ENCODE results near the gene HIVEP3.

Gene HIVEP3

GRCh38 chr1:41501581-41501980 lies 417.1 kb downstream of the HIVEP3 start:
- Histone ChIP-seq H3K4me3 (ENCODE audit: extremely low read depth, insufficient read depth, low read length, poor library complexity, severe bottlenecking) (no peak overlapping the region), H3K27ac (ENCODE audit: low read depth, low read length, severe bottlenecking) (no peak overlapping the region), H3K4me1 (ENCODE audit: control insufficient read depth, insufficient read depth, low read length, poor library complexity, severe bottlenecking) (peaks cover 17% of the 10 kb centered on the region), H3K36me3 (ENCODE audit: control insufficient read depth, insufficient read depth, low read length) (no peaks in the 10 kb centered on the region), H3K9me3 (ENCODE audit: control insufficient read depth, low read length) (no peaks in the 10 kb centered on the region)
- WGBS, 2 experiments (ENCODE audit: insufficient coverage in 2 of 2), result 93 to 94% methylated on average over 19 to 20 of the region's 20 CpGs

- no peaks in the 10 kb centered on the region for H3K9me3 ChIP-seq (ENCODE audit: control insufficient read depth, low read length)
- no peaks in the 10 kb centered on the region for H3K36me3 ChIP-seq (ENCODE audit: control insufficient read depth, insufficient read depth, low read length)
- no peak overlapping the region for H3K4me3 ChIP-seq (ENCODE audit: extremely low read depth, insufficient read depth, low read length, poor library complexity, severe bottlenecking)
- H3K4me1 ChIP-seq (ENCODE audit: control insufficient read depth, insufficient read depth, low read length, poor library complexity, severe bottlenecking), result peaks cover 22% of the 10 kb centered on the region
- 79 to 81% methylated on average over 5 of the region's 7 CpGs for WGBS, 2 experiments (ENCODE audit: insufficient coverage in 2 of 2)
- peak overlapping the region; percentile 36 for H3K27ac ChIP-seq (ENCODE audit: low read depth, low read length, severe bottlenecking)
These were observed 417.8 kb downstream of the HIVEP3 start for GRCh38 chr1:41500781-41501518.

GRCh38 chr1:41500378-41500777 lies 418.3 kb downstream of the HIVEP3 start:
- 90 to 99% methylated on average over 9 to 10 of the region's 10 CpGs for WGBS, 2 experiments (ENCODE audit: insufficient coverage in 2 of 2)
- H3K27ac ChIP-seq (ENCODE audit: low read depth, low read length, severe bottlenecking), result peak overlapping the region; percentile 36
- no peaks in the 10 kb centered on the region for H3K9me3 ChIP-seq (ENCODE audit: control insufficient read depth, low read length)
- peaks cover 28% of the 10 kb centered on the region for H3K4me1 ChIP-seq (ENCODE audit: control insufficient read depth, insufficient read depth, low read length, poor library complexity, severe bottlenecking)
- no peaks in the 10 kb centered on the region for H3K36me3 ChIP-seq (ENCODE audit: control insufficient read depth, insufficient read depth, low read length)
- H3K4me3 ChIP-seq (ENCODE audit: extremely low read depth, insufficient read depth, low read length, poor library complexity, severe bottlenecking), result no peak overlapping the region

GRCh38 chr1:41499591-41499990 lies 419.1 kb downstream of the HIVEP3 start:
- no peak overlapping the region for H3K4me3 ChIP-seq (ENCODE audit: extremely low read depth, insufficient read depth, low read length, poor library complexity, severe bottlenecking)
- no peaks in the 10 kb centered on the region for H3K9me3 ChIP-seq (ENCODE audit: control insufficient read depth, low read length)
- peaks cover 33% of the 10 kb centered on the region for H3K4me1 ChIP-seq (ENCODE audit: control insufficient read depth, insufficient read depth, low read length, poor library complexity, severe bottlenecking)
- H3K27ac ChIP-seq (ENCODE audit: low read depth, low read length, severe bottlenecking), result no peak overlapping the region
- 100% methylated on average over 1 to 2 of the region's 2 CpGs for WGBS, 2 experiments (ENCODE audit: insufficient coverage in 2 of 2)
- no peaks in the 10 kb centered on the region for H3K36me3 ChIP-seq (ENCODE audit: control insufficient read depth, insufficient read depth, low read length)

- H3K9me3 ChIP-seq (ENCODE audit: control insufficient read depth, low read length), result no peaks in the 10 kb centered on the region
- 90 to 94% methylated on average over 12 of the region's 12 CpGs for WGBS, 2 experiments (ENCODE audit: insufficient coverage in 2 of 2)
- H3K36me3 ChIP-seq (ENCODE audit: control insufficient read depth, insufficient read depth, low read length), result no peaks in the 10 kb centered on the region
- H3K4me3 ChIP-seq (ENCODE audit: extremely low read depth, insufficient read depth, low read length, poor library complexity, severe bottlenecking), result no peak overlapping the region
- peaks cover 33% of the 10 kb centered on the region for H3K4me1 ChIP-seq (ENCODE audit: control insufficient read depth, insufficient read depth, low read length, poor library complexity, severe bottlenecking)
- H3K27ac ChIP-seq (ENCODE audit: low read depth, low read length, severe bottlenecking), result no peak overlapping the region
These were observed 419.9 kb downstream of the HIVEP3 start for GRCh38 chr1:41498804-41499203.

- WGBS, 2 experiments (ENCODE audit: insufficient coverage in 2 of 2), result 85 to 89% methylated on average over 5 of the region's 5 CpGs
- H3K4me3 ChIP-seq (ENCODE audit: extremely low read depth, insufficient read depth, low read length, poor library complexity, severe bottlenecking), result no peak overlapping the region
- H3K36me3 ChIP-seq (ENCODE audit: control insufficient read depth, insufficient read depth, low read length), result no peaks in the 10 kb centered on the region
- peaks cover 36% of the 10 kb centered on the region for H3K4me1 ChIP-seq (ENCODE audit: control insufficient read depth, insufficient read depth, low read length, poor library complexity, severe bottlenecking)
- no peaks in the 10 kb centered on the region for H3K9me3 ChIP-seq (ENCODE audit: control insufficient read depth, low read length)
- H3K27ac ChIP-seq (ENCODE audit: low read depth, low read length, severe bottlenecking), result no peak overlapping the region
These were observed 420.3 kb downstream of the HIVEP3 start for GRCh38 chr1:41498391-41498790.

GRCh38 chr1:41497461-41498030 lies 421.2 kb downstream of the HIVEP3 start:
- no peaks in the 10 kb centered on the region for H3K9me3 ChIP-seq (ENCODE audit: control insufficient read depth, low read length)
- no peaks in the 10 kb centered on the region for H3K36me3 ChIP-seq (ENCODE audit: control insufficient read depth, insufficient read depth, low read length)
- peaks cover 43% of the 10 kb centered on the region for H3K4me1 ChIP-seq (ENCODE audit: control insufficient read depth, insufficient read depth, low read length, poor library complexity, severe bottlenecking)
- H3K4me3 ChIP-seq (ENCODE audit: extremely low read depth, insufficient read depth, low read length, poor library complexity, severe bottlenecking), result no peak overlapping the region
- H3K27ac ChIP-seq (ENCODE audit: low read depth, low read length, severe bottlenecking), result no peak overlapping the region
- 90 to 96% methylated on average over 3 to 4 of the region's 7 CpGs for WGBS, 2 experiments (ENCODE audit: insufficient coverage in 2 of 2)

GRCh38 chr1:41497056-41497440 lies 421.7 kb downstream of the HIVEP3 start:
- H3K4me3 ChIP-seq (ENCODE audit: extremely low read depth, insufficient read depth, low read length, poor library complexity, severe bottlenecking), result no peak overlapping the region
- peak overlapping the region; percentile 96 for H3K27ac ChIP-seq (ENCODE audit: low read depth, low read length, severe bottlenecking)
- H3K4me1 ChIP-seq (ENCODE audit: control insufficient read depth, insufficient read depth, low read length, poor library complexity, severe bottlenecking), result peaks cover 43% of the 10 kb centered on the region
- no peaks in the 10 kb centered on the region for H3K36me3 ChIP-seq (ENCODE audit: control insufficient read depth, insufficient read depth, low read length)
- 86 to 90% methylated on average over 7 to 10 of the region's 13 CpGs for WGBS, 2 experiments (ENCODE audit: insufficient coverage in 2 of 2)
- no peaks in the 10 kb centered on the region for H3K9me3 ChIP-seq (ENCODE audit: control insufficient read depth, low read length)

GRCh38 chr1:41496080-41497055 lies 422.4 kb downstream of the HIVEP3 start:
- WGBS, 2 experiments (ENCODE audit: insufficient coverage in 2 of 2), result 9 to 11% methylated on average over 56 to 60 of the region's 74 CpGs

GRCh38 chr1:41495210-41495948 lies 423.3 kb downstream of the HIVEP3 start:
- no peak overlapping the region for H3K4me3 ChIP-seq (ENCODE audit: extremely low read depth, insufficient read depth, low read length, poor library complexity, severe bottlenecking)
- 61 to 67% methylated on average over 15 to 18 of the region's 19 CpGs for WGBS, 2 experiments (ENCODE audit: insufficient coverage in 2 of 2)
- H3K27ac ChIP-seq (ENCODE audit: low read depth, low read length, severe bottlenecking), result peak overlapping the region; percentile 96
- no peaks in the 10 kb centered on the region for H3K36me3 ChIP-seq (ENCODE audit: control insufficient read depth, insufficient read depth, low read length)
- peaks cover 40% of the 10 kb centered on the region for H3K4me1 ChIP-seq (ENCODE audit: control insufficient read depth, insufficient read depth, low read length, poor library complexity, severe bottlenecking)
- H3K9me3 ChIP-seq (ENCODE audit: control insufficient read depth, low read length), result no peaks in the 10 kb centered on the region

More at GRCh38 chr1:41496080-41497055, 422.4 kb downstream of the HIVEP3 start:
- Histone ChIP-seq H3K9me3 (ENCODE audit: control insufficient read depth, low read length) (no peaks in the 10 kb centered on the region), H3K36me3 (ENCODE audit: control insufficient read depth, insufficient read depth, low read length) (no peaks in the 10 kb centered on the region), H3K4me1 (ENCODE audit: control insufficient read depth, insufficient read depth, low read length, poor library complexity, severe bottlenecking) (peaks cover 43% of the 10 kb centered on the region), H3K27ac (ENCODE audit: low read depth, low read length, severe bottlenecking) (peak overlapping the region; percentile 96), H3K4me3 (ENCODE audit: extremely low read depth, insufficient read depth, low read length, poor library complexity, severe bottlenecking) (peak overlapping the region; percentile 16)
